Kidney capillary endothelial cell (primary cell): ENCODE results near the gene DDX1.
"Not testable (repeated sequence)": the region's sequence is repeated elsewhere in the genome, so short reads cannot be mapped to it uniquely, and the experiment has no call there.

Experiments used
- DNase-seq: peaks from one replicate; pipeline ENCODE4 v3.0.0-alpha.2; 2018; ENCODE audit warnings: low spot score

The DDX1 gene

GRCh38 chr2:15591692-15592463, at the start of gene DDX1:
Gene DDX1, plus strand, starts transcription at chr2:15591868. Its CDS starts 66 bp downstream, at chr2:15591934.
- DNase-seq: peak; percentile 74

GRCh38 chr2:15542269-15542668, 49.4 kb upstream of the DDX1 start:
- DNase-seq: not testable (repeated sequence)

GRCh38 chr2:15543053-15543452, 48.6 kb upstream of the DDX1 start:
- DNase-seq: no peak

DNA sequence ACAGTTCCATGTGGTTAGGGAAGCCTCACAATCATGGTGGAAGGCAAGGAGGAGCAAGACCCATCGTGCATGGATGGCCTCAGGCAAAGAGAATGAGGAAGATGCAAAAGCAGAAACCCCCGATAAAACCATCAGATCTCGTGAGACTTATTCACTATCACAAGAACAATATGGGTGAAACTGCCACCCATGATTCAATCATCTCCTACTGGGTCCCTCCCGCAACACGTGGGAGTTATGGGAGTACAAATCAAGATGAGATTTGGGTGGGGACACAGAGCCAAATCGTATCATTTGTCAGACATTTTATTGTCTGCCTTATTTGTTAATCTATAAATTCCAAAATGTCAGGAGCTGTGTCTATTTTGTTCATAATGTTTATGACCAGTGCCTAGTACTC, 48.1 kb upstream of the DDX1 start:
- no peak for DNase-seq

DNA sequence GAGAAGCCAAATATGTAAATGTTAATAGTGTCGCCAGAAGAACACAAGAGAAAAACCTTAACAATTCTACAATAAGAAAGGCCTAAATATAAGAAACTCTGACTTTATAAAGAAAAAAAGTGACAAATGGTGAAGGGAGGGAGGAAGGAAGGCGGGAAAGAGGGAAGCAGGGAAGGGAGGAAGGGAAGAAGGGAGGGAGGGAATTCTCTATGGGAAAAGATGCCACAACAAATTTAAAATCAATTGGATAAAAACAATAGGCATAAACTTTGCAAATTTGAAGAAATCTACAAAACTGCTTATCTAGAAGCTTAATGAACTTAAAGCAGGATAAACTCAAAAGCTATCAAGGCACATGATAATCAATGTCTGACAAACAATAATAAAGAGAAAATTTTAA, 47.4 kb upstream of the DDX1 start:
- DNase-seq: no peak

- DNase-seq: no peak
Observed at GRCh38 chr2:15546297-15547098, 45.2 kb upstream of the DDX1 start.

GRCh38 chr2:15547115-15547876, 44.4 kb upstream of the DDX1 start:
- no peak for DNase-seq

- DNase-seq: no peak
Observed at GRCh38 chr2:15548974-15549373, 42.7 kb upstream of the DDX1 start.

GRCh38 chr2:15553519-15553918, 38.1 kb upstream of the DDX1 start:
- DNase-seq: no peak

- no peak for DNase-seq
Observed at GRCh38 chr2:15553951-15554350, 37.7 kb upstream of the DDX1 start.

GRCh38 chr2:15554525-15555218, 37.0 kb upstream of the DDX1 start:
- no peak for DNase-seq

DNA sequence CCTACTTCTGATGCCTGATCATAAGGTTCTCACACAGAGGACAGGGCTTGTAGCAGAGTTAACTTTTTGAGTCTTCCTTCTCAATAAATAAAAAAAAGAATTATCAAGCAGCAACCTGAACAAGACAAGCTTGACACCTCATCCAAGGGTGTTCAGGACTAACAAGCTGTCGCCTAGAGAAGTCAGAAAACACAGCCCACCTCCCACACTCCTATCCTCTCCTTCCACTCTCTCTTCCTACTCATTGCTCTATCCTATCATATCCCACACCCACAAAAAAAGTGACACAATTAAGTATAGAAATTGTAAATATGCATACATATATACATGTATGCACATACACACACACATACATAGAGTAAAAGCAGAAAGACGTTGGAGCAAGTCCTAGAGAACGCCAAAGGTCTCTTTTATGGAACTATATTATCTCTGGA, 35.9 kb upstream of the DDX1 start:
- no peak for DNase-seq

DNA sequence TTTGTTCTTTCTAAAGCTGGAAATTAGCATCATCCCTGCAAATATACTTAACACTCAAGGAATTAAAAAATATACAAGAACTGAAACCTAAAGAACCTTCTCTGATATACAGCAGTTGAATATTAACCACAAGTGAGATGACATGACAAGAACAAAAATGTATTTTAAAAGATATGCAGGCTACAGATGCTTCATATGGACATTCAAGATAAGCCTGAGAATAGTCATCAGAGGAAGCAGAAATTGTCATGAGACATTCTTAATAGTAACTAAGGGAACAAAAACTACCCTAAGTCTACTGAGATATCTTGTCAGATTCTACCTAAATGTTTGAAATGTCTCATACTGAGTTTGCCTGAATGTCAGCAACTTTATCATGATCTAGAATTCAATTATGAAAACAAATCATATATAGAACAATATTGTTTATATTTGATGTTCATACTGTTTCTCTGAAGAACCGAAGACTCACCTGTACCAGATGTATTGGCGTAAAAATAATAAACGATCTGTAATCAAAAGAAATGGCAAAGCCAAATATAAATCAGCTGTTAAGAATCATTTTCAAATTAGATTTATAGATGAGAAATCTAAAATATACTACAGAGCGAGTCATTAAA, 35.2 kb upstream of the DDX1 start:
- no peak for DNase-seq

- peak; percentile 46 for DNase-seq
Observed at GRCh38 chr2:15557887-15558311, 33.8 kb upstream of the DDX1 start.

DNA sequence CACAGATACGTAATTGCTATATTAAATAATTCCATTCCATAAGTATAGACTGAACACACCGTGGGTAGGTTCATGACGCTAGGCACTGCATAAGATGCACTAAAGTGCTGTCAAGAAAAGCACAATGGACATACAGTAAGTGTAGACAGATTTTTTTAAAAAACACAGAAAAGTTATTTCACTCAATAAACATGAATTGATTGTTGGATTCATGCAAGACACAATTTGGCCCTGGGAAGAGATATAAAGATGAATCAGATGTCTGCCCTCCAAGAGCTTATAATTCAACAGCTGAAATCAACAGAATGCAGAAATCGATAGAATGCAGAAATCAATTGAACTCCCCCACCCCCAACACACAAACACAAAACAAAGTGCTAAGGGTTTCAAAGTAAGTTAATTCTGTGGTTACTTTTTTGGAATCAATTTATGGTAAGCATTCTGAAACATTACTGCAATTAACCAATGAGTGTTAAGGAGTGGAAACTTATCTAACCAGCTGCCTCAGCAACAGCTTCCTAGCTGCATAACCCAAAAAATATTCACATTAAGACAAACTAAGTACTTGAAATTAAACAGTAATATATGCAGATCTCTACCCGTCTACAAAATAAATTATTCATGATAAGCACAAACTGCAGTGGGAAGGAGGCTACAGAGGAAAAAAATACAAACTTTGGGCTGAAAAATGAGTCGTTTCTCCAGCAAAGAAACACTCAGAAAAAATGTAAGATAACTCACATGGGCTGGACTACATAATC, 32.1 kb upstream of the DDX1 start:
- no peak for DNase-seq

GRCh38 chr2:15560140-15560987, 31.3 kb upstream of the DDX1 start:
- DNase-seq: peak; percentile 48

DNA sequence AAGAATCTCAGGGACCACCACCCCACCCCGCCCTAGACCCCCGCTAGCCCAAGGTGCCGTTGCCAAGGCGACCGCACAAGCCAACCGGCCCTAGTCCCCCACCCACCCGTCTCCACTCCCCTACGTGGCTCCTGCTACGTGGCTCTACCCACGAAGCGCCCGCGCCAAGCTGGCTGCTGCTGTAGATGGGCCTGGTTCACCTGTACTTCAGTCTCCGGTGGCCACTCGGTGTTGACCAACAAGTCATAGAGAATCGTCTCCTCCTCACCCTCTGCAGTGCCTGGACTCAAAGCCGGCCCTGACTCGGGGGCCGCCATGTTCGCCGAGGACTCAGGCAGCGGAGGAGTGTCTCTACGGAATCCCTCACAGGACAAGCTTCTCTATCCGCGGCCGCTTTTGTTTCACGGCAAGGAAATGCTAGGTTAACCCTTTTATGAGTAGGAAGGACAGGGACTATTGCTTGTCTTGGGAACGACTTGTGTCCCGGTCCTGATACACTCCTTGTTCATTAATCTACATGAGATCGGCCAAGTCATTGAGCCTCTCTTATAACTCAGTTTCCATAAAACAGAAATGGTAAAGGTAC, 30.6 kb upstream of the DDX1 start, which contains the start of gene NBAS:
Gene NBAS (minus strand): TSS at position 347 of the 586 bp plus-strand sequence. CDS start 30 bp downstream, at position 317.
- peak; percentile 78 for DNase-seq

DNA sequence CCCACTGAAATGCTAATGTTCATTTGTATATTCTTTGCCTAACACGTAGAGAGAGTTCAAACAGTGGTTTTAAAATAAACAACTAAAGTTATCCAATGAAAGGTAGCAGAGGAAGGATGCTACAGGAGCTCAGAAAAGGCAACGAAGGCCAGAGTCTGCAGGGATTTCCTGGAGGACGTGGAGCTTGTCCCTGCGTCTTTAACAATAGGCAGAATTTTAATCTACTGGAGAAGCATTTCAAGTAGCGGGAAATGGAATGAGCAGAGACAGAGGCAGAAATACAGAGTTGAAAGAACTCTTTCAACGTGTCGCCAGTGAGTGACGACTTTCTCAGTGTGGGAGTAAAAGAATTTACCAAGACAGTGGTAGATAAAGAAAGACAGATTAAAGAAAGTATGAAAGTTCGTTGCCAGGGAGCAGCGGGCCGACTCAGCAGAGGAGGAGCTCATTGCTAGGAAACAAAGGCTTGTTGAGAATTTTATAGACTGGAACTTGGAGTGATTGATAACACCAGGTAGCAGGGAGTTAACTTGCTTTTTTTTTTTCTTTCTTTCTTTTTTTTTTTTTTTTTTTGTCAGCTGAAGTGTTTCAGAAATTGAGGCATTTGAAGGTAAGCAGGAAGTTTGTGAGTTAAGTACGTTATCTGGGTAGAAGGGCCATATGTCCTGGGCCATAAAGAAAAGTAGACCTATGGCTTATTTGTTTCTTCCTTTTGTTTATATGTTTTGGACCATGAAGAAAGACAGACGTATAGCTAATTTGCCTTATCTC, 29.9 kb upstream of the DDX1 start:
- DNase-seq: peak; percentile 42
